Measurements from ENCODE around the gene VPS72. TPM values are rescaled to one million over a fixed set of nuclear protein-coding genes. Genes with fewer than 3 reads are reported as not detected.
A peak's percentile ranks its signal among the peaks of the same experiment; 100 is the strongest.

Gene VPS72
- polyA plus RNA-seq, 3 donors: 71.1 to 75.7 (median 73.5) TPM

- DNase-seq (ENCODE audit: low read depth in 3 of 3, low spot score in 2 of 3): no peak
These were observed 44.0 kb downstream of the VPS72 start for GRCh38 chr1:151146072-151146411.

- DNase-seq (ENCODE audit: low read depth in 3 of 3, low spot score in 2 of 3): no peak
These were observed 44.5 kb downstream of the VPS72 start for GRCh38 chr1:151145304-151146071.

DNA sequence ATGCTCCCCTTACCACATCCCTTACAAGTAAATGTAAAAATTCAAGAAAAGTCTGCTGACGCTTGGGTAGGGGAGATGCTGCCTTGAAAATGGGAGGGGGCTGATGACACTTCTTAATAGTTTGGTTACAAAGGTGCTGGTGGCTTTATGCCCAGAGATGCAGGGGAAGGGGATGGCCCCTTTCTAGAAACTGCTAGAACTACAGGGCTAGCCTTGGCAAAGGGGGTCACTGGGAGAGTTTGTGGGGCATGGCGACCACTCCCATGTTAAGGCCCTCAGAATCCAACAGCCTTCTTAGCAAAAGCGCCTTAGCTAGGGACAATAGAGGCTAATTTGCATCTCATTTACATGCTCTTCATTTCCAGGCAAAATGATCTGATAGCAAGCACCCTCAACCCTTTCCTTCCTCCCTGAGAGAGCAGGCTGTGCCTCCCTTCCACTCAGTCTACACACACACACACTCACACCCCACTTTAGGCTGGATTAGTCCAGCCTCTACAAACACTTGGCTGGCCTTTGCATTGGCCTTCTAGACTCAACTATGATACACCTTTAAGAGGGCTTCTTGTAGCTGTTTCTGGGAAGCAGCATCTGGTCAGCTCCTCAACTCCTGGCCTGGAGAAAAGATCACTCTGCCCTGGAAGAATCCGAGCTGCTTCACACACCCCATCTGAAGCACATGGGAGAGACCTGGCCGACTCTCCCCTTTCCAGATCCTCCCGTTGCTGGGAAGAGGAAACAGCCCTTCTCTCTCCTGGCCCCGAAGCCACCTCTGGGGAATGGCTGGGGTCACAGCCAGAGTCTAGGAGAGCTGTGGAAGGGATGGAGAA, 45.3 kb downstream of the VPS72 start:
- DNase-seq (ENCODE audit: low read depth in 3 of 3, low spot score in 2 of 3): no peak

GRCh38 chr1:151143986-151144385, 46.0 kb downstream of the VPS72 start:
- no peak for DNase-seq (ENCODE audit: low read depth in 3 of 3, low spot score in 2 of 3)

GRCh38 chr1:151143057-151143435, 47.0 kb downstream of the VPS72 start:
- DNase-seq (ENCODE audit: low read depth in 3 of 3, low spot score in 2 of 3): no peak

DNA sequence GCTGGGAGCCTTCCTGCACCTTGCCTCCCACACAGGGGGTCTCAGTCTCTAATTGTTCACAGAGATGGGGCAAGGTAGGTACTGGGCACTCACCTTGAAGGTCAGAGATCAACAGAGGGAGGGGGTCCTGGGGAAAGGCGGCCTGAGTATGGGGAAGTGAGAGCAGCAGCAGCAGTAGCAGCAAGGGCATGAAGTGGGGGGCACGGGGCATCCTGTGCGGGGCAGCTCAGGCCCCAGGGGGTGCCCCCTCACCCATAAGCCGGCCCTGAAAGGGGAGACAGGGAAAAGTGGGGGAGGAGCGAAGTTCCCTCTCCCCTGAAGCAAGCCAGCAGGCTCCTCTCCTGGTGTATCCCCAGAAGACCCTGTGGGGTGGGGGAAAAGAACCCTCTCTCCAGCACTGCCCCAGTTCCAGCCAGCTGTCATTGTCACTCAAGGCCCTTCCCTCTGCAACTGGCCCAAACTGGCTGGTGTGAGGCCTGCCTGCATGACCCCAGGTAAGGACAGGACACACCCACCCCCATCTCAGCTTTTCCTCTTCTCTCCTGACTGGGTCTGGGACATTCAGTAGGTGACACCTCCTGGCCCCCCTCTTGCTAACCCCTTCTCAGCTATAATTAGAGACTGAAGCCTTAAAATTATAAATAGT, 47.5 kb downstream of the VPS72 start:
- DNase-seq (ENCODE audit: low read depth in 3 of 3, low spot score in 2 of 3): no peak

DNA sequence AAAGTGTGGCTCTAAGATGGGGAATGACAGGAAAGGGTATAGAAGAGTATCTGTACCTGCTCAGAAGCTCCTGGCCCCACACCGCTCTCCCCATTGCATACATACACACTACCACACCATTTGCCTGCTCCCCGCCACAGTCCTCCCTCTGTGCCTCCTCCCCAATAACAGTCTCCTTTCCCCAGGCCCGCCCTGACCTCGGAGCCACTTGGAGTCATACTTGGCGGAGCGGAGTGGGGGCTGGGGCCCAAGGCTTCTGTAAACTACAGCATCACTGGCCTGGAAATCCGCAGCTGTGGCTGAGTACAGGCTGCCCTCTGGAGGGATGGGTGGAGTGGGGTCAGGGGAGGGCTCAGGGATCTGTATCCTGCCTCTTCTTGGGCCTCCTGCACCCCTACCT, 52.2 kb downstream of the VPS72 start:
- DNase-seq (ENCODE audit: low read depth in 3 of 3, low spot score in 2 of 3): no peak

- no peak for DNase-seq (ENCODE audit: low read depth in 3 of 3, low spot score in 2 of 3)
These were observed 54.3 kb downstream of the VPS72 start for GRCh38 chr1:151135433-151136385.

GRCh38 chr1:151134991-151135390, 55.0 kb downstream of the VPS72 start:
- no peak for DNase-seq (ENCODE audit: low read depth in 3 of 3, low spot score in 2 of 3)

DNA sequence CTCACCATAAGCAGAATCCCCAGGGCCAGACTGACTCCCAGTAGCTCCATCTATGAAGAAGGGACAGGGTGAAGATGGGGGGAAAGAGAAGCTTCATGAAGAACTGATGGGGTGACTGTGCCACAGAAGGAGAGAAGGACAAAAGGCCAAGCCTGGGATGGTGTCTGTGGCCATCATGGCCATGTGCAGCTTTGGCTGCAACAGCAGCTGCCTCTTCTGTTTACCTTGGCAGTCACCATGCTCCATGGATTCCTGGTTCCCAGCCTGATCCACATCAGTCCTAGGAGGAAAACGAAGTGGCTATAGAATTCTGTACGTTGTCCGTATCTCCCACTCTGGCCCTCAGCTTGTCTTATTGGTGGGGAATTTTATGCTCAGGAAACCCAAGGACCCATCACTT, 55.6 kb downstream of the VPS72 start:
- no peak for DNase-seq (ENCODE audit: low read depth in 3 of 3, low spot score in 2 of 3)

GRCh38 chr1:151133018-151133806, 56.8 kb downstream of the VPS72 start:
- DNase-seq (ENCODE audit: low read depth in 3 of 3, low spot score in 2 of 3): no peak

- DNase-seq (ENCODE audit: low read depth in 3 of 3, low spot score in 2 of 3): no peak
These were observed 57.5 kb downstream of the VPS72 start for GRCh38 chr1:151132335-151133017.

- DNase-seq (ENCODE audit: low read depth in 3 of 3, low spot score in 2 of 3): peak in 1 of 3 donors; percentile 29
These were observed 58.2 kb downstream of the VPS72 start for GRCh38 chr1:151131701-151132334.

DNA sequence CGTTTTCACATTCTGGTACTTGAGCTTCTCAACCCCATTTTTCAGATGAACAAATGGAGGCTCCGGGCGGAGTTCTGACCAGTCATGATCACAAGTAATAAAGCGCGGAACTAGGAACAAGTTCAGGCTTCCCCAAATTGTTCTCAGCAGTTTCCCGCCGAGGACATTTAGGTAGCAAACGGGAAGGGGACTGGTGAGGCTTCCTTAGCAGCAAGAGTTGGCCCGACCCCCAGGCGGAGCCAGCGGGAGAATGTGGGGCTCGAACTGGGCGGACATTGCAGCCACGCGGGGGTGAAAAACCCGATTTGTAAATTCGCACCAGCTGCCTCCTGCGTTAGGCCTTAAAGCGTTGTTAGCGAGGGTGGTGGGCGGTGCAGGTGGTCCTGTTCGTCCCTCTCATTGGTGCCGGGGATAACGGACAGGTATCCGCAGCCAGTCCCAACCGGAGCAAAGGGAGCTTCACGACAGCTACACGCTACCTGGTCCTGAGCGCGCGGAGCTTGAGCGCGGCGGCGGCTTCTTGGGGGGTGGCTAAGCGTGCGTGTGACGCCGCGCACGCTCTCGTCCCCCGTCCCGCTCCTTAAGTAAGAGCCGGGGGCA, 58.9 kb downstream of the VPS72 start:
- DNase-seq (ENCODE audit: low read depth in 3 of 3, low spot score in 2 of 3): peak in 2 of 3 donors; percentile 74 to 85

- DNase-seq (ENCODE audit: low read depth in 3 of 3, low spot score in 2 of 3): no peak
These were observed 61.2 kb downstream of the VPS72 start for GRCh38 chr1:151128800-151129199.
